ENCODE results near the gene LAD1. TPM values are rescaled to one million over a fixed set of nuclear protein-coding genes. Genes with fewer than 3 reads are reported as not detected.

Gene LAD1
- polyA plus RNA-seq, 1 donor from 2014 or later = not detected

DNA sequence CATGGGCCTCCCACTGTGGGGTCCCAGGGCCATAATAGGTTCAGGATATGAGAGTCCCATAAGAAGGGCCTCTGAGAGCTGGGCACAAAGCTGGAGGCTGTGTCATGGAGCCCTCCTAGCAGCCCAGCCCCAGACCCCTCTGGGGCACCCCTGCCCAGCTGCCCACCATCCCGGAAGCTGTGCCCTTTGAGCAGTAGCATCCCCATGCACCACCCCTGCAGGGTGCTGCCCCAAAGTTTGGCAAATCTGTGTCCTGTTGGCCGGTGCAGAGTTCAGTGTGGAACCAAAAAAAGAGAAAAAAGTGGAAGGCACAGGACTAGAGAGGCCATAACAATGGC is 39.3 kb downstream of the LAD1 start:
- Histone ChIP-seq H3K4me2 (ENCODE audit: low read length) (no peak overlapping the region), H3K27ac (ENCODE audit: low read length) (no peak overlapping the region), H3K4me3 (ENCODE audit: low read length) (no peak overlapping the region), H3K36me3 (ENCODE audit: insufficient read depth, low read length) (no peaks in the 10 kb centered on the region), H3K79me2 (replicated peaks; ENCODE audit: insufficient read depth, low read length) (no peaks in the 10 kb centered on the region), H4K20me1 (ENCODE audit: insufficient read depth) (no peaks in the 10 kb centered on the region), H3F3A (ENCODE audit: insufficient read depth, low read length, poor library complexity, severe bottlenecking) (no peaks in the 10 kb centered on the region), H3K27me3 (ENCODE audit: insufficient read depth, low read depth, low read length) (no peaks in the 10 kb centered on the region), H3K9ac (ENCODE audit: low read length) (no peak overlapping the region), H2AFZ (ENCODE audit: low read depth, low read length) (no peak overlapping the region), H3K9me2 (ENCODE audit: insufficient read depth, low read length) (no peaks in the 10 kb centered on the region), H3K9me3 (ENCODE audit: low read length) (no peaks in the 10 kb centered on the region)
- TF ChIP-seq SMC3 (conservative IDR thresholded peaks at IDR 0.05; ENCODE audit: poor library complexity) (no peak), MXI1 (conservative IDR thresholded peaks at IDR 0.05; ENCODE audit: poor library complexity, severe bottlenecking) (no peak), POLR2AphosphoS5 (IDR thresholded peaks at IDR 0.05) (no peak), EZH2 (IDR thresholded peaks at IDR 0.05; ENCODE audit: borderline replicate concordance, insufficient read depth, low read length, poor library complexity, severe bottlenecking) (no peak), TAF1 (IDR thresholded peaks at IDR 0.05; ENCODE audit: low read depth) (no peak), EP300 (conservative IDR thresholded peaks at IDR 0.05; ENCODE audit: poor library complexity, severe bottlenecking) (no peak), RAD21 (conservative IDR thresholded peaks at IDR 0.05) (no peak)
- TF ChIP-seq, protein P1, sequence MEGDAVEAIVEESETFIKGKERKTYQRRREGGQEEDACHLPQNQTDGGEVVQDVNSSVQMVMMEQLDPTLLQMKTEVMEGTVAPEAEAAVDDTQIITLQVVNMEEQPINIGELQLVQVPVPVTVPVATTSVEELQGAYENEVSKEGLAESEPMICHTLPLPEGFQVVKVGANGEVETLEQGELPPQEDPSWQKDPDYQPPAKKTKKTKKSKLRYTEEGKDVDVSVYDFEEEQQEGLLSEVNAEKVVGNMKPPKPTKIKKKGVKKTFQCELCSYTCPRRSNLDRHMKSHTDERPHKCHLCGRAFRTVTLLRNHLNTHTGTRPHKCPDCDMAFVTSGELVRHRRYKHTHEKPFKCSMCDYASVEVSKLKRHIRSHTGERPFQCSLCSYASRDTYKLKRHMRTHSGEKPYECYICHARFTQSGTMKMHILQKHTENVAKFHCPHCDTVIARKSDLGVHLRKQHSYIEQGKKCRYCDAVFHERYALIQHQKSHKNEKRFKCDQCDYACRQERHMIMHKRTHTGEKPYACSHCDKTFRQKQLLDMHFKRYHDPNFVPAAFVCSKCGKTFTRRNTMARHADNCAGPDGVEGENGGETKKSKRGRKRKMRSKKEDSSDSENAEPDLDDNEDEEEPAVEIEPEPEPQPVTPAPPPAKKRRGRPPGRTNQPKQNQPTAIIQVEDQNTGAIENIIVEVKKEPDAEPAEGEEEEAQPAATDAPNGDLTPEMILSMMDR (IDR thresholded peaks at IDR 0.05; ENCODE audit: poor library complexity, severe bottlenecking) = no peak
- TF ChIP-seq, protein P2, sequence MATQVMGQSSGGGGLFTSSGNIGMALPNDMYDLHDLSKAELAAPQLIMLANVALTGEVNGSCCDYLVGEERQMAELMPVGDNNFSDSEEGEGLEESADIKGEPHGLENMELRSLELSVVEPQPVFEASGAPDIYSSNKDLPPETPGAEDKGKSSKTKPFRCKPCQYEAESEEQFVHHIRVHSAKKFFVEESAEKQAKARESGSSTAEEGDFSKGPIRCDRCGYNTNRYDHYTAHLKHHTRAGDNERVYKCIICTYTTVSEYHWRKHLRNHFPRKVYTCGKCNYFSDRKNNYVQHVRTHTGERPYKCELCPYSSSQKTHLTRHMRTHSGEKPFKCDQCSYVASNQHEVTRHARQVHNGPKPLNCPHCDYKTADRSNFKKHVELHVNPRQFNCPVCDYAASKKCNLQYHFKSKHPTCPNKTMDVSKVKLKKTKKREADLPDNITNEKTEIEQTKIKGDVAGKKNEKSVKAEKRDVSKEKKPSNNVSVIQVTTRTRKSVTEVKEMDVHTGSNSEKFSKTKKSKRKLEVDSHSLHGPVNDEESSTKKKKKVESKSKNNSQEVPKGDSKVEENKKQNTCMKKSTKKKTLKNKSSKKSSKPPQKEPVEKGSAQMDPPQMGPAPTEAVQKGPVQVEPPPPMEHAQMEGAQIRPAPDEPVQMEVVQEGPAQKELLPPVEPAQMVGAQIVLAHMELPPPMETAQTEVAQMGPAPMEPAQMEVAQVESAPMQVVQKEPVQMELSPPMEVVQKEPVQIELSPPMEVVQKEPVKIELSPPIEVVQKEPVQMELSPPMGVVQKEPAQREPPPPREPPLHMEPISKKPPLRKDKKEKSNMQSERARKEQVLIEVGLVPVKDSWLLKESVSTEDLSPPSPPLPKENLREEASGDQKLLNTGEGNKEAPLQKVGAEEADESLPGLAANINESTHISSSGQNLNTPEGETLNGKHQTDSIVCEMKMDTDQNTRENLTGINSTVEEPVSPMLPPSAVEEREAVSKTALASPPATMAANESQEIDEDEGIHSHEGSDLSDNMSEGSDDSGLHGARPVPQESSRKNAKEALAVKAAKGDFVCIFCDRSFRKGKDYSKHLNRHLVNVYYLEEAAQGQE (IDR thresholded peaks at IDR 0.05; ENCODE audit: borderline replicate concordance) = no peak

DNA sequence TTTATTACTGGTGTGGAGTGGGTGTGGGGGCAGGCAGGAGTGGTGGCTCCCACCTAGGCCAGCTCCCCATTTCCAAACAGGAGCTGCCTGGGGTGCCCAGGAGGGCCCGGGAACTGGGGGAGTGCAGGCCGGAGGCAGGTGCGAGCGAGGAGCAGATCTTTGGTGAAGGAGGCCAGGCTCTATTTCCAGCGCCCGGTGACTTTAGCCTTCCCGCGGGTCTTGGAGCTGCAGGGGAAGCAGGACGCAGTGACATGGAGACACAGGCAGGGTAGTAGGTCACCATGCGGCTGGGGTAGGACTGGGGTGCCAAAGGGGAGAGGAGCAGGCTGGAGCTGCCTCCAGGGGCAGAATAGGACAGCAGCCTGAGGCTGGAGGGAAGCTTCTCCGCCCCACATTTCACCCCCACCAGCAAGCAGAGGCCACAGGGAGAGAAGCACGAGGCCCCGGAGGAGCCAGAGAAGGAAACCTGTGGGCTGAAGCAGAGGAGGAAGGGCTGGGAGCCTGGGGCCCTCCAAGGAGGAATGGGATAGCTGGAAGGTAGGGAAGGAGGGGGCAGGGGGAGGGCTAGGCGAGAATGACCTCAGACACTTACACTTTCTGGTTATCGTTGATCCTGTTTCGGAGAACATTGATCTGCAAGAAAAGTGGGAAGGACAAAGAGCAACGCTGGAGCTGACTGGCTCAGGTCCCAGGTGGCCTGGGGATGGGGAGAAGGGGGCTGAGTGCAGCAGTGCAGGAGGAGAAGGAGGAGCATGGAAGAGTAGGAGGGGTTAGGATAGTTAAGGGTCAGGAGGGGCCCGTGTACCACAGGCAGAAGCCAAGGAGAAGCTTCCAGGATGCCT is 39.9 kb downstream of the LAD1 start:
- no peak for TF ChIP-seq RAD21 (conservative IDR thresholded peaks at IDR 0.05)
- no peak for TF ChIP-seq EP300 (conservative IDR thresholded peaks at IDR 0.05; ENCODE audit: poor library complexity, severe bottlenecking)
- TF ChIP-seq POLR2AphosphoS5 (IDR thresholded peaks at IDR 0.05) = no peak
- TF ChIP-seq MXI1 (conservative IDR thresholded peaks at IDR 0.05; ENCODE audit: poor library complexity, severe bottlenecking) = no peak
- TF ChIP-seq, protein P1 (IDR thresholded peaks at IDR 0.05; ENCODE audit: poor library complexity, severe bottlenecking) = no peak
- no peak for TF ChIP-seq SMC3 (conservative IDR thresholded peaks at IDR 0.05; ENCODE audit: poor library complexity)
- TF ChIP-seq EZH2 (IDR thresholded peaks at IDR 0.05; ENCODE audit: borderline replicate concordance, insufficient read depth, low read length, poor library complexity, severe bottlenecking) = no peak
- TF ChIP-seq, protein P2 (IDR thresholded peaks at IDR 0.05; ENCODE audit: borderline replicate concordance) = no peak
- no peak for TF ChIP-seq TAF1 (IDR thresholded peaks at IDR 0.05; ENCODE audit: low read depth)
- Histone ChIP-seq H3K9me2 (ENCODE audit: insufficient read depth, low read length) (no peaks in the 10 kb centered on the region), H3K4me2 (ENCODE audit: low read length) (no peak overlapping the region), H3F3A (ENCODE audit: insufficient read depth, low read length, poor library complexity, severe bottlenecking) (no peaks in the 10 kb centered on the region), H4K20me1 (ENCODE audit: insufficient read depth) (no peaks in the 10 kb centered on the region), H3K9me3 (ENCODE audit: low read length) (no peaks in the 10 kb centered on the region), H3K27ac (ENCODE audit: low read length) (no peak overlapping the region), H3K27me3 (ENCODE audit: insufficient read depth, low read depth, low read length) (no peaks in the 10 kb centered on the region), H3K9ac (ENCODE audit: low read length) (no peak overlapping the region), H3K36me3 (ENCODE audit: insufficient read depth, low read length) (no peaks in the 10 kb centered on the region), H3K79me2 (replicated peaks; ENCODE audit: insufficient read depth, low read length) (no peaks in the 10 kb centered on the region), H3K4me3 (ENCODE audit: low read length) (no peak overlapping the region), H2AFZ (ENCODE audit: low read depth, low read length) (no peak overlapping the region)

Data from neural cell (in vitro differentiated cells).